Hypothalamus (tissue), 51 donors: Measurements from ENCODE around the gene VEGFA.
A peak's percentile ranks its signal among the peaks of the same experiment; 100 is the strongest.

Experiments used
- DNase-seq, 51 donors: peaks; one replicate each; lab custom pipeline; 2025; lab: John Stamatoyannopoulos, UW

VEGFA gene

DNA sequence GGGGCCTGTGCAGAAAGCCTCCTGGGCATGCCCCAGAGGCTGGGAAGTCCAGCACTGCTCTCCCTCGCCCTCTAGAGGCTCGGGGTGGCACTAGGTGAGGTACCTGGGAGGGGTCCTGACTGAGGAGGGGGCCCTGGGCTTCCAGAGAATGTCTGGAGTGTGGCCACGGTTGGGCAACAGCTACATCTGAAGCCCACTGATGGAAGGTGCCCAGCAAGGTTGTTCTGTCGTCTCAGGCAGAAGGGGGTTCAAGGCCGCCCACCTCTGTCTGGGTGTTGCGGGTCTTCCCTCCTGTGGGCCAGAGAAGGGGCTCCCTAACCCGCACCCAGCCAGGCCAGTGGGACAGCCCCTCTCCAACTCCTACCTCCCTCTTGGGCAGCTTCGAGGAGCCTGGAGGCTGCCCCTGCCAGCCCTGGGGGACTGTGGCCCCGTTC is 11.4 kb upstream of the VEGFA start:
- DNase-seq: no peak

- no peak for DNase-seq
These were observed 10.7 kb upstream of the VEGFA start for GRCh38 chr6:43759136-43759906.

GRCh38 chr6:43759907-43760206 is 10.2 kb upstream of the VEGFA start:
- no peak for DNase-seq

DNA sequence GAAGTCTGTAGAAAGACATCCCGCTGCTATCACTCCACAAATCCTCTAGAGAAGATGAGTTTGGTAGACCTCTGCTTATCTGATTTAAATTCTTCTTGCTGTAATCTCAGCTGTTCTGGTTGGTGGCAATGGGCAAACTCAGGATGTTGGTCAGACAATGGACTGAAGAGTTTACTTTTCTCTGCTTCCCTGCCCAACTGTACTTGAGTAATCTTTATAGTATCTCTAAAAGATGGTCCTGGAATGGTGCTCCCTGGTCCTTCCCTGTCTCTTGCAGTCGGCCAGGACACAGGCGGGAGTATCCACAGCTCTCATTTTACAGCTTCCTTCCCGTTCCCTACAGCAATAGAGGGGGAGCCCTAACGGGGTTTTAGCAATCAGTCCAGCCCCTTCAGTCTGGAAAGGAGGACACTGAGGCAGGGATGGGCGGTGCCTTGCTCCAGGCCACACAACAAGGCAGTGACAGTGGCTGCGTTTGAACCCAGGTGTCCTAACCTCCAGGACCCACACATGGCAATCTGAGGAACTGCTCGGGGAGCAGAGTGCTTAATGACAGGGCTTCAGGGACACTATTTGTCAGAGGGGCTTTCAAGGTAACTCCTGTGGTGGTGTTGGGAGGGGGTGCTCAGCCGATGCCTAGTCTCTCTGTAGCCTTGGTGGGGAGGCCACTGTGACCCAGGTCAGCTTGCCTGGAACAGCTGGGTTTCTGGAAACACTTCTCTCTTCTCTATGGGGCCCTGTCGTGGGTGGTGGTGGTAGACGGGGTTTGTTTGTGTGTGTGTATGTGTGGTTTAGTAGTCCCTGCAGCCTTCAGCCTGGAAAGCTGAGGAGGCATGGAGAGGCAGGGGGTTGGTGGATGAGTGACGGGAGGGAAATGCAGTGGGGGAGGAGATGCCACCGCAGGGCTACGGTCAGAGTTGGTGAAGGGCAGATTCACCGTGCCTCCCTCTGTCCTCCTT is 9.5 kb upstream of the VEGFA start:
- DNase-seq: no peak

DNA sequence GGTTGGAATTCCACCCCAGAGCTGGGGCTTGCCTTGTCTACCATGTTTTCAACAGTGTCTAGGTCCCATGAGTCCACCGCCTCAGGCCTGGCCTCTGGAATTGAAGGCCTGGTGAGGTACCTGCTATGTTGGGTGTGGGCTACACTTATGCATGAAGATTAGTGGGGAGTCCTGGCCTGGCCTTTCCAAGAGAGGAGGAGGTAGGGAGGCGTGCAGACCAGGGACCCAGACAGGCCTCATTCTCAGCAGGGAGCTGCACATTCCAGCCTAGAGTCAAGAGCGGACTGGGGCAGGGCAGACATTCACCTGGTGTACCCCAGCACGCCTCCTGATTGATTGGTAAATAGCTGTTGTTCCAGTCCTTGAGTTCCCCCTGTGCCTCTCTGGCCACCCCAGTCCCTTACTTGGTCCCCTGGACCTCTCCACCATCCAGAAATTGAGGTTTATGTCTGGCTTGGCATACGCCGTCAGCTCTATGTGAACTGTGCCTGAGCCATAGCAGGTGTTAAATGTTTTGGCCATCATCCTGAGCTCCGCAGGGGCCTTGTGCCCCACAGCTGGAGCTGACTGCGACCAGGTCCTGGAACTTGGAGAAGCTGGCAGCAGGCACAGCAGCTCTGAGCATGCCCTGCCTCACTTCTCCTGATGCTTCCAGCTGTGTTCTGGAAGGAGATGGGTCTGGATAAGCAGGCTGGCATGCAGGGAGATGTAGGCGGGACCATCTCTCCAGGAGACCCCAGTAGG is 8.2 kb upstream of the VEGFA start:
- DNase-seq: no peak

GRCh38 chr6:43762410-43762768 is 7.6 kb upstream of the VEGFA start:
- DNase-seq: no peak

DNA sequence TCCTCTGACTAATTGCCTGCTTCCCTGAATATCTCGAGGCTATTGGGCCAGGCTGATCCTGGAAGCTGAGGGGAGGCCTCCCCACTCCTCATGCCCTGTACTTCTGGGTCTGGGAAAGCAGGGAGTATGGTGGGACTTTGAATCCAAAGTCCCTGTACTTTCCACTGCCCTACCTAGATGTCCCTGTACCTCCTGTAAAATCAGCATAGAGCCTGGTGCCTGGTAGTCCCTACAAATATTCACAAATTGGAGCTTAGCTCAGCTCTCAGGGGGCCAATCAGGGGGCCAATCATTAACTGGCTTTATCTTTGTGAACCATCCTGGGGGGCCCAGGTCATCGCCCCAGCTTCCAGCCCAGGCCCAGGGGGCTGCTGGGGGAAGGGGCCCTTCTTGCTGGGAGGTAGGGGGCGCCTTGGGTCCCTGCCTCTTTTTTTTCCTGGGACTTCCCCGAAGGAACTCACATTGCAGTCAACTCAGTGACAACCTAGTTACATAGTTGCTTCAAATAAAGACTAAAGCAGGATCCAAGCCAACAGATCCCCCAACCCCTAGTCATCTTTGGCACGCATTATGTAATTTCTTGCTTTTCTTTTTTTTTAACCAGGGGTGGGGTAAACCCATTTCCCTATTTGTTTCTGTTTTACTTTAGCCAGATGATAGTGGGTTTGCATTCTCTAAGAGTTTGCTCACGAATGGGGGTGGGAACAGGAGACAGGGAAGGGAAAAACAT is 6.9 kb upstream of the VEGFA start:
- DNase-seq: no peak

DNA sequence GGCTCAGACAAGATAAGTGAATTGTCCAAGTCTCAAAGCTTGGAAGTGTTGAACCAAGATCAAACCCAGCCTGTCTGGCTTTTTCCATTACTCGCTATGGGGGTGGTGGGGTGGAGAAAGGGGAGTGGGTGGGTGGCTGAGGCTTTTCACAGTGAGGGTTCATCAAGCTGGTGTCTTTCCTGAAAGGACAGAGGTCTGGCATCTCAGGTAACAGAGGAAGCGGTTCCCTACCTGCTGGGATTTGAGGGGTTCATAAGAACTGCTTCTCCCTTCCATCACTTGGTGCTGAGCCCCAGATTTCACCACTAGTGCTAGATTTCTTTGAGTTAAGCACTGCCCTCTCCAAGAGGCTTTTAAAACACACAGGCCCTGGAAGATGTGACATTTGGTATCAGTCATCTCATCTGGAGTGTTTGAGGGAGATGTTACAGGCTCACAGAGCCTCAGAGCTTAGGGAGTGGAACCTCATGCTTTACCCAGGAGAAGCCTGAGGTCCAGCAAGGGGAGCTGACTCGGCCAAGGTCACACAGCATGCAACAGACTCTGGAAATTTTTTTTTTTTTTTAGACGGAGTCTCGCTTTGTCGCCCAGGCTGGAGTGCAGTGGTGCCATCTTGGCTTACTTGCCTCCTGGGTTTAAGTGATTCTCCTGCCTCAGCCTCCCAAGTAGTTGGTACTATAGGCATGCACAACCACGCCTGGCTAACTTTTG is 6.0 kb upstream of the VEGFA start:
- DNase-seq: no peak

DNA sequence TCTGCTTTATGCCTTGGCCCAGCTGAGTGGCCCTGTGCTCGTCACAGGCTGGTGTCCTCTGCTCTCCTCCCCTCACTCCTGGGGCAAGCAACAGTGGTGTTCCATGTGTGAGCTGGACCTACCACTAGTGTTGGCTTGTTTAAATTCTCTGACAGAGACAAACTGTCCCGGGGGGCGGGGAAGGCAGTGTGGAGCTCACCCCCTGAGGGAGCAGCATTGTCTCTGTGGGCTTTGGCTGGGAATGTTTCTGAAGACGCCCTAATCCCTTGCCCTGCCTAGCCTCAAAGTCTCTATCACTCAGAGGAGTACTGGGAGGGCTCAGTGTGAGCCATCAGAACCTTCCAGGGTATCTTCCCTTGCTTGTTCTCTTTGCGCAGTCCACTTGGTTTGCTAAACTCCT is 5.2 kb upstream of the VEGFA start:
- DNase-seq: no peak

- DNase-seq: no peak
These were observed 4.1 kb upstream of the VEGFA start for GRCh38 chr6:43765776-43766499.

DNA sequence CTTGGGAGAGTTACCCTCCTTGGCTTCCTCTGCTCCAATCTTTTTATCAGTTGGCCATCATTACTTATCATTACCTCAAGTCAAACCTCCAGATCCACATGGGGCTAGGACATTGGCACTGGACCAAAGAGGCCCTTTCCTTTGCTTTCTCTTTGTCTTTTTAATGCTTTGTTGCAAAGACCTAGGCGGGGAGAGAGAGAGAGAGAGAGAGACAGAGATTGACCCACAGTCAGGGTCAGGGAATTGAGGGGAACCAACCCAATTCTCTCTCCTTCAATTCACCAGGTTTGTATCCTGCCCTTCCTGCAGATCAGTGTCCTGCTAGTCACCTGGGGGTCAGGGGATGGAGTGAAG is 3.5 kb upstream of the VEGFA start:
- DNase-seq: no peak

- DNase-seq: no peak
These were observed 3.0 kb upstream of the VEGFA start for GRCh38 chr6:43766964-43767461.

DNA sequence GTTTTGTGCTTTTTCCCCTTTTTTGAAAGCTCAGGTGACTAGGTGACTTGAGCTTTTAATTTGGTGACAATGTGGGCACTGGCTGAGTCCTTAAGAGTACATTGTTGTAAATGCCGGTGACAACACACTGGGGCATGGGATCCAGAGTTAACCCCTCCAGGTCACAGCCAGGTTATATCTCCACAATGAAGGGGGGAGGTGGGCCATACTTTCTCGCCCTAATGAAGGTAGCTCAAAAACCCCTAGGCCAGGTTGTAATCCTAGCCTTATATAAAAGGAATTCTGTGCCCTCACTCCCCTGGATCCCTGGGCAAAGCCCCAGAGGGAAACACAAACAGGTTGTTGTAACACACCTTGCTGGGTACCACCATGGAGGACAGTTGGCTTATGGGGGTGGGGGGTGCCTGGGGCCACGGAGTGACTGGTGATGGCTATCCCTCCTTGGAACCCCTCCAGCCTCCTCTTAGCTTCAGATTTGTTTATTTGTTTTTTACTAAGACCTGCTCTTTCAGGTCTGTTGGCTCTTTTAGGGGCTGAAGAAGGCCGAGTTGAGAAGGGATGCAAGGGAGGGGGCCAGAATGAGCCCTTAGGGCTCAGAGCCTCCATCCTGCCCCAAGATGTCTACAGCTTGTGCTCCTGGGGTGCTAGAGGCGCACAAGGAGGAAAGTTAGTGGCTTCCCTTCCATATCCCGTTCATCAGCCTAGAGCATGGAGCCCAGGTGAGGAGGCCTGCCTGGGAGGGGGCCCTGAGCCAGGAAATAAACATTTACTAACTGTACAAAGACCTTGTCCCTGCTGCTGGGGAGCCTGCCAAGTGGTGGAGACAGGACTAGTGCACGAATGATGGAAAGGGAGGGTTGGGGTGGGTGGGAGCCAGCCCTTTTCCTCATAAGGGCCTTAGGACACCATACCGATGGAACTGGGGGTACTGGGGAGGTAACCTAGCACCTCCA is 2.2 kb upstream of the VEGFA start:
- no peak for DNase-seq

DNA sequence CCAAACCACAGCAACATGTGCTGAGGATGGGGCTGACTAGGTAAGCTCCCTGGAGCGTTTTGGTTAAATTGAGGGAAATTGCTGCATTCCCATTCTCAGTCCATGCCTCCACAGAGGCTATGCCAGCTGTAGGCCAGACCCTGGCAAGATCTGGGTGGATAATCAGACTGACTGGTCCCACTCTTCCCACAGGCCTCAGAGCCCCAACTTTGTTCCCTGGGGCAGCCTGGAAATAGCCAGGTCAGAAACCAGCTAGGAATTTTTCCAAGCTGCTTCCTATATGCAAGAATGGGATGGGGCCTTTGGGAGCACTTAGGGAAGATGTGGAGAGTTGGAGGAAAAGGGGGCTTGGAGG is 1.5 kb upstream of the VEGFA start:
- DNase-seq: no peak

GRCh38 chr6:43768983-43769525 is 957 bp upstream of the VEGFA start:
- peak in 22 of 51 donors; percentile 17 to 72 (median 40) for DNase-seq

- DNase-seq: peak in 40 of 51 donors; percentile 14 to 73 (median 49)
These were observed 580 bp downstream of the VEGFA start for GRCh38 chr6:43770372-43771209.
